GM10248 (cell line): ENCODE measurements around the gene EEF1G.
A peak's percentile ranks its signal among the peaks of the same experiment; 100 is the strongest.

Experiments used
- CTCF ChIA-PET: fragments of 300-600 bp; sonication (Branson Sonifier 250); formaldehyde crosslinking; extraction: SDS; loops from one replicate; lab custom pipeline; 2021; ENCODE audit warnings: antibody characterized with exemption; lab: Yijun Ruan, JAX
- POLR2A ChIA-PET: fragments of 350-650 bp; sonication (Branson Sonifier 250); formaldehyde crosslinking; extraction: SDS; loops from one replicate; lab custom pipeline; 2020; ENCODE audit warnings: antibody characterized with exemption; lab: Yijun Ruan, JAX
- DNase-seq: peaks from one replicate; pipeline ENCODE4 v3.0.0; 2012; ENCODE audit errors: extremely low spot score
- CTCF ChIP-seq: IDR thresholded peaks from 2 replicates; pipeline ENCODE4 v1.5.1; 2012; ENCODE audit warnings: mild to moderate bottlenecking, low read depth; ENCODE audit errors: extremely low read depth, missing control alignments, control extremely low read depth

The EEF1G gene

DNA sequence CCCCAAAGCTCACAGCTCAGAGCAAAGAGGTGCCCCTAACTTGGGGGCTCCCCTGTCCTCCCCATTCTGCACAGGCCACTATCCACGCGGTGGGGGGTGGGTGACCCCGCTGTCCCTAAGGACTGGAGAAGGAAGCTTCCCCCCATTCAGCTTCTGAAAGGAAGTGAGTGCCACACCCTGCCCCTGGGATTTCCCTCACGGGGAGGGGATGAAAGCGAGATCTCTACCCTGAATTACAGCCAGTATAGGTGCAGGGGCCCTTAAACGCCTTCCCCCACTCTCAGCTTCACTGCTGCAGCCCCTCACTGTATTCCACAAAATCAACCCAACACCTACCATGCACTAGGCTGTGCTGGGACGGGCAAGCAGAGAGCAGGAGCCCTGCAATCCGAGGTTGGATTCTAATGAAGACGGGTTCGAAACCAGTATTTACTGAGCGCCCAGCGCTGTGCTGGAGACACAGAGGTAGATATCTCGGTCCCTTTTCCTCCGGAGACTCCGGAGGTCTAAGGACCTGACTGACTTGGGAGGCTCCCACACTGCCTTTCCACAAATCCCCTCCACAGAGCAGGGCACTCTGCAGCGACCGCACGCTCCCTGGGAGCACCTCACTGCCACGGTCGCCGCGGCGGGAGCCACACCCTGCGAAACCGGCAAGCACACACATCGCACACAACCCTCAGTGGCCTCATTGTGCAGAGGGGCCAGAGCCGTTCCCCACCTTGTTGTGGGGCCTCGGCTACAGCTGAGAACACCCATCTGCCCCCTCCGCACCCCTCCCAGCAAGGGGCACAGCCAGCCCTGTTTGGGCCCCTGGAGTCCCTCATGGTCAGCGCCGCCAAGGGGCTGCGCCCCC lies 28.9 kb downstream of the EEF1G start:
- TF ChIP-seq CTCF = no peak
- DNase-seq = peak; percentile 39
- ChIA-PET CTCF (interaction anchor here (1.0 to 10.0 kb wide), 7 partner anchors 11 to 336 kb away, joined by 3 to 247 read pairs (median 20); partner anchors contain the start of genes LBHD1, SLC3A2 and UQCC3), POLR2A (interaction anchor here (0.6 kb wide), 1 partner anchor 118 kb away, joined by 5 read pairs; no protein-coding TSS in a partner anchor)

GRCh38 chr11:62543680-62544444 lies 29.8 kb downstream of the EEF1G start:
- TF ChIP-seq CTCF = no peak
- peak; percentile 12 for DNase-seq
- CTCF ChIA-PET = interaction anchor here (0.8 to 10.0 kb wide), 29 partner anchors 9 to 337 kb away, joined by 3 to 247 read pairs (median 5); partner anchors contain the start of genes LBHD1, MTA2, SLC3A2 and TUT1
- POLR2A ChIA-PET = interaction anchor here (1.1 to 1.7 kb wide), 2 partner anchors 30 to 43 kb away, joined by 3 to 4 read pairs; no protein-coding TSS in a partner anchor

DNA sequence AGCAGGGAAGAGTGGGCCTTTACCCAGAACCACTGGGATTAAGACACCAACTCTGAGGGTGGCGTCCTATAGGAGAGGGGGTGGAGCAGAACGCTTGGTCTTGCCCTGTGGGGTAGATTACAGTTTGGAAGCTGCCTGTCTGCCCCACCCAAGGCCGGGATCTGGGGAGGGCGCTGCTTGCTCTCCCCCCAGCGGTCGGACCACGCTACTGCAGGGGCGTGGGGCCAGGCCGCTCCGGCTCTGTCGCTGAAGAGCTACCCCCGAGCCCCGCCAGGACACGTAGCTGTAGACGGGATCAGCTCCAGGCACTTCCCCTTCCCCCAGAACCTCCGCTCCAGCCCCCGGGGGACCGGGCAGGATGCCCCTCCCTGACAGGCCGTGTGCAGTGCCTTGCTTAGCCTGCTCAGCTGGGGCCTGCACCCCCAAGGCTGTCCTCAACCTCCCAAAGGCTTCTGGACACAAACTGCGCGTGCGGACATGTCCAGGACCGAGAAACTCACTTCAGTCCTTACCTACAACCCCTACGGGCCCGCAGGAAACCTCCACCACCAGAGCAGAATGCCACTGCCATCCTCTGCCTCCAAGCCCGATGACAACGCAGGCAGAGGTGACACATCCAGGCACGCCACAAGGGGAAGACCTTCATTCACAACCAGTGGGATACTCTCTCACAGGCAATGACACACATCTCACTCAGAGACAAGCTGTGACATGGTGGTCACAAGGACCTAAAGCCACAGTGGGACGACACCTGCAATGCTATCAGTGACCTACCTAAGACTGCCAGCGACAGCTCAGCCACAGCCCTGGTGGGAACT lies 30.7 kb downstream of the EEF1G start:
- peak; percentile 78 for DNase-seq
- peak; percentile 97 for TF ChIP-seq CTCF
- ChIA-PET CTCF (interaction anchor here (0.6 to 10.0 kb wide), 71 partner anchors 8 to 1021 kb away, joined by 3 to 247 read pairs (median 4); partner anchors contain the start of genes B3GAT3, BSCL2, GNG3 and LBHD1), POLR2A (interaction anchor here (0.5 to 1.7 kb wide), 8 partner anchors 14 to 313 kb away, joined by 3 to 5 read pairs (median 4); partner anchors contain the start of gene TUT1)

DNA sequence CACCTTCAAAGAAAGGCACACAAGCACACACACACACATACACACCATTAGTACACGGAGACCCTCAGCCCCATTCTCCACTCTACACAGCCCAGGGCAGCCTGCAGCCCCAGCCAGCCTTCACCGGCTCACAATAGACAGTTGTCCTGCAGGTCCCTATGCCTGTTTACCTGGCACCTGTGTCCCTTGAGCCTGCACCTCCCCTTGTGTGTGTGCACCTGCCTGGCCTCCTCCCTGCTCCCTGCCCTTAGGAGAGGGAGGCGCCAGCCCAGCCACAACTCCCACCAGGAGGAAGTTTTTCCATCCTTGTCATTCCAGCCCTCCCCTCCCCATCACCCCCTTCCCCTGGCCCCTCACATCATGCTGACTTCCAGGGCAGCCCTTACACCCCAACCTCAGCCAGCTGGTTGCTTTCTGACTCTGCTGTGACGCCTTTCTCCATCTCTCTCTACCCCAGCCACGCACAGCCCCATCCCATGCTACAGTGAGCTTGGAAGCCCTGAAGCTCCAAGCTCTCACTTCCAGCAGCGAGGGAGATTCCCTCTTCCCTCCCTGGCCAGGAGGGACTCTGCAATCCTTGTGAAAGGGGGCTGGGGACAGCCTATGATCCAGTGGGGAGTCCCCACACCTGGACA lies 31.5 kb downstream of the EEF1G start:
- peak; percentile 21 for DNase-seq
- TF ChIP-seq CTCF = no peak
- POLR2A ChIA-PET = interaction anchor here (0.6 to 1.7 kb wide), 6 partner anchors 15 to 299 kb away, joined by 3 to 5 read pairs (median 4); partner anchors contain the start of gene TUT1
- CTCF ChIA-PET = interaction anchor here (0.8 to 10.0 kb wide), 52 partner anchors 7 to 1021 kb away, joined by 3 to 247 read pairs (median 6); partner anchors contain the start of genes B3GAT3, BSCL2, GNG3 and LBHD1

DNA sequence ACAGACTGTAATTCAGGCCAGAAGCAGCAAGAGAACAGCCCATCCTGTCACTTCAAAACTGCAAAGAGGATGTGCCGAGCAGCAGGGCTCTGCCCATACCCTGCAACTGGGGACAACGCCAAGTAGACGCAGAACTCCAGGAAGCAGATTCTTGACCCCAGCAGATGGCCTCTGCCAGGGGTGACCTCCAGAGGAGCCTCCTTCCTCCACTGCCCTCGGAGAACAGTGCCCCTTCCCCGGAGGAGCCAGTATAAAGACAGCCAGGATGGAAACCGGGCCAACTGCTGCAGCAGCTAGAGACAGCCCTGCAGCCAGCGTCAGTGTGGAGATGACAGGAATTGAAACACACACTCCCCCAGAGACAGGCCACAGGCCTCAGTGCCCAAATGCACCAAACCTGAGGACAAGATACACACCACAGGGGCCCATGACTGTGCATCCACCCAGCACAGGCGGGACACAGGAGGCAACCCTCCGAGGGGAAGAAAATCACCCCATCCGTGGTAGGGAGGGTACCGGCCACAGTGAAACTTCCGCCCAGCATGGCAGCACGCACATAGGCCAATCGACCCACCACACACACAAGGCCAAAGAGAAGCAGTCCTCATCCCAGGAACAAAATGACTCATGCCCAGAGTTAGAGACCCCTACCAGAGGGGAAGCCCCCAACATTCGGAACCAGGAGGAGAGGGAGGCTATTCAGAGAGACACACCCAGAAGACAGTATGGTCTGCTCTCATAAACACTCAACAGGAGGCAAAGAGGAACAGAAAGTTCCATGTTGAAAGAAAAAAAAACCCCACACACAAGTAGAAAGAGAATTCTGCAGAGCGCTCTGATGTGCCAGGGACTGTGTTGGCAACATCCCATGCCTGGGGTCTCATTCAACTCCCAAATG lies 32.6 kb downstream of the EEF1G start:
- POLR2A ChIA-PET = no interaction called here
- CTCF ChIA-PET = interaction anchor here (0.7 to 10.0 kb wide), 9 partner anchors 8 to 146 kb away, joined by 3 to 247 read pairs (median 12); no protein-coding TSS in a partner anchor
- DNase-seq = peak; percentile 76

More for the DNA sequence above, 32.6 kb downstream of the EEF1G start:
- TF ChIP-seq CTCF = no peak
